ENCODE measurements around the gene EML4. TPM values are rescaled to one million over a fixed set of nuclear protein-coding genes. Genes with fewer than 3 reads are reported as not detected.
"Not testable (repeated sequence)": the region's sequence is repeated elsewhere in the genome, so short reads cannot be mapped to it uniquely, and the experiment has no call there.

Gene EML4
- total RNA-seq, result 10 to 100 TPM; 19.4 to 68.5 (median 36.7) TPM

- intact Hi-C loops (cut with DNase I; ENCODE audit: low total_unique reads), result no loop called here
- DNase-seq (ENCODE audit: low spot score in 2 of 2), result peak; percentile 91
- no peaks in the 10 kb centered on the region for H3K36me3 ChIP-seq
- H3K9me3 ChIP-seq, result no peaks in the 10 kb centered on the region
- peak within 1 kb of the TSS; percentile 92 to 94 for H3K27ac ChIP-seq
- H3K27me3 ChIP-seq, result no peaks in the 10 kb centered on the region
- TF ChIP-seq CTCF (IDR thresholded peaks at IDR 0.05), result no peak
- TF ChIP-seq POLR2AphosphoS5 (IDR thresholded peaks at IDR 0.05), result peak in 2 of 3 donors; percentile 29 to 80
- H3K4me1 ChIP-seq, result peaks cover 0 to 7% of the 10 kb centered on the region in 2 donors
- H3K4me3 ChIP-seq, result peak within 1 kb of the TSS; percentile 80 to 93 (median 86)
These were observed at the start of gene EML4 for GRCh38 chr2:42169100-42169873. EML4 (plus strand) TSS chr2:42169353; CDS start chr2:42169612, 259 bp downstream.

- Histone ChIP-seq H3K4me3 (no peak overlapping the region), H3K9me3 (no peaks in the 10 kb centered on the region), H3K36me3 (no peaks in the 10 kb centered on the region), H3K27ac (no peak overlapping the region), H3K27me3 (no peaks in the 10 kb centered on the region), H3K4me1 (peaks cover 0 to 15% of the 10 kb centered on the region in 2 donors)
- TF ChIP-seq POLR2AphosphoS5 (IDR thresholded peaks at IDR 0.05), result no peak
- no peak for TF ChIP-seq CTCF (IDR thresholded peaks at IDR 0.05)
- TF ChIP-seq POLR2A (IDR thresholded peaks at IDR 0.05), result no peak
- intact Hi-C loops (cut with DNase I; ENCODE audit: low total_unique reads), result no loop called here
- no peak for DNase-seq (ENCODE audit: low spot score in 2 of 2)
These were observed 45.7 kb upstream of the EML4 start for GRCh38 chr2:42123426-42123825.

GRCh38 chr2:42124011-42124785 lies 45.0 kb upstream of the EML4 start:
- H3K36me3 ChIP-seq, result no peaks in the 10 kb centered on the region
- H3K4me3 ChIP-seq, result no peak overlapping the region
- intact Hi-C loops (cut with DNase I; ENCODE audit: low total_unique reads), result no loop called here
- peaks cover 6 to 12% of the 10 kb centered on the region in 2 donors for H3K4me1 ChIP-seq
- TF ChIP-seq CTCF (IDR thresholded peaks at IDR 0.05), result no peak
- no peak for TF ChIP-seq POLR2AphosphoS5 (IDR thresholded peaks at IDR 0.05)
- no peak for TF ChIP-seq POLR2A (IDR thresholded peaks at IDR 0.05)
- no peak for DNase-seq (ENCODE audit: low spot score in 2 of 2)
- no peaks in the 10 kb centered on the region for H3K27me3 ChIP-seq
- H3K27ac ChIP-seq, result no peak overlapping the region
- H3K9me3 ChIP-seq, result no peaks in the 10 kb centered on the region

- TF ChIP-seq POLR2AphosphoS5 (IDR thresholded peaks at IDR 0.05) (no peak), POLR2A (IDR thresholded peaks at IDR 0.05) (no peak), CTCF (IDR thresholded peaks at IDR 0.05) (no peak)
- intact Hi-C loops (cut with DNase I; ENCODE audit: low total_unique reads), result no loop called here
- Histone ChIP-seq H3K27me3 (no peaks in the 10 kb centered on the region), H3K27ac (peak overlapping the region in 1 of 2 donors; percentile 18), H3K9me3 (no peaks in the 10 kb centered on the region), H3K4me1 (peaks cover 6 to 16% of the 10 kb centered on the region in 2 donors), H3K36me3 (no peaks in the 10 kb centered on the region), H3K4me3 (no peak overlapping the region)
- no peak for DNase-seq (ENCODE audit: low spot score in 2 of 2)
These were observed 43.1 kb upstream of the EML4 start for GRCh38 chr2:42125841-42126594.

GRCh38 chr2:42126873-42127272 lies 42.3 kb upstream of the EML4 start:
- H3K36me3 ChIP-seq; DNase-seq (ENCODE audit: low spot score in 2 of 2); intact Hi-C loops (cut with DNase I; ENCODE audit: low total_unique reads); H3K9me3 ChIP-seq; H3K27me3 ChIP-seq: not testable (repeated sequence)
- peak overlapping the region; percentile 64 to 81 for H3K27ac ChIP-seq
- H3K4me1 ChIP-seq, result peaks cover 6 to 16% of the 10 kb centered on the region in 2 donors
- peak overlapping the region in 2 of 3 donors; percentile 31 to 34 for H3K4me3 ChIP-seq
